B cell (primary cell): Measurements from ENCODE around the gene TBXT. TPM values are rescaled to one million over a fixed set of nuclear protein-coding genes. Genes with fewer than 3 reads are reported as not detected.

Experiments
- ATAC-seq: fragments of 200-7000 bp; cut with Tn5 transposase; one replicate; pipeline ENCODE4 v1.10.0; 2021; ENCODE audit warnings: low read depth, mild to moderate bottlenecking, moderate number of reproducible peaks, moderate library complexity
- CTCF ChIA-PET: fragments of 350-600 bp; sonication (Branson Sonifier 250); formaldehyde crosslinking; loops from one replicate; lab custom pipeline; 2021; ENCODE audit warnings: antibody characterized with exemption, inconsistent platforms; lab: Charles Lee
- POLR2A ChIA-PET: fragments of 350-600 bp; sonication (Branson Sonifier 250); formaldehyde crosslinking; loops from one replicate; lab custom pipeline; 2021; ENCODE audit warnings: antibody characterized with exemption; lab: Charles Lee
- DNase-seq: peaks from one replicate; pipeline ENCODE4 v3.0.0; 2013
- H2AFZ ChIP-seq: 2 replicates; pipeline ENCODE4 v1.6.1; 2012; ENCODE audit warnings: mild to moderate bottlenecking, low read depth, low read length; ENCODE audit not compliant: insufficient read depth, poor library complexity, severe bottlenecking
- H3K27ac ChIP-seq, 2 donors: 1 replicate in 1 of 2; 2 replicates in 1 of 2; pipeline ENCODE4 v1.5.1; 2012 to 2013; ENCODE audit warnings: low read length in 2 of 2, mild to moderate bottlenecking in 2 of 2, moderate library complexity in 1 of 2
- H3K27me3 ChIP-seq, 4 experiments: fragments of 200-600 bp in 1 of 4; sonication (generic) in 1 of 4; replicated peaks in 1 of 4; 1 replicate in 2 of 4; 2 replicates in 2 of 4; pipeline versions ENCODE4 v1.6.1 to v1.7.0; 2013 to 2016; ENCODE audit warnings: low read length in 3 of 4, mild to moderate bottlenecking in 2 of 4, mixed read lengths in 1 of 4, moderate library complexity in 1 of 4; ENCODE audit not compliant: insufficient read depth in 4 of 4, control insufficient read depth in 3 of 4; ENCODE audit errors: control extremely low read depth in 1 of 4
- H3K36me3 ChIP-seq, 2 experiments: replicated peaks in 1 of 2; 1 replicate in 1 of 2; 2 replicates in 1 of 2; pipeline versions ENCODE4 v1.6.1 to v1.7.1; 2013; ENCODE audit warnings: low read length in 1 of 2; ENCODE audit not compliant: insufficient read depth in 2 of 2, control insufficient read depth in 1 of 2; ENCODE audit errors: control extremely low read depth in 1 of 2, extremely low read depth in 1 of 2
- H3K4me1 ChIP-seq, 2 donors: fragments of 200-600 bp in 1 of 2; sonication (generic) in 1 of 2; 1 replicate in 1 of 2; 2 replicates in 1 of 2; pipeline versions ENCODE4 v1.5.1 to v1.6.1; 2013 to 2017; ENCODE audit warnings: low read length in 2 of 2; ENCODE audit not compliant: control insufficient read depth in 2 of 2, insufficient read depth in 2 of 2
- H3K4me2 ChIP-seq: replicated peaks from 2 replicates; pipeline ENCODE3; 2012; ENCODE audit warnings: mild to moderate bottlenecking, low read depth, low read length; ENCODE audit not compliant: poor library complexity, severe bottlenecking
- H3K4me3 ChIP-seq, 5 experiments: fragments of 200-600 bp in 1 of 5; sonication (generic) in 1 of 5; 1 replicate in 3 of 5; 2 replicates in 2 of 5; pipeline versions ENCODE4 v1.5.1 to v1.7.0; 2011 to 2016; ENCODE audit warnings: low read length in 4 of 5, mild to moderate bottlenecking in 4 of 5, low read depth in 2 of 5, control low read depth in 1 of 5, moderate library complexity in 1 of 5; ENCODE audit not compliant: insufficient read depth in 1 of 5; ENCODE audit errors: control extremely low read depth in 1 of 5, extremely low read depth in 1 of 5
- H3K79me2 ChIP-seq: fragments of 200-600 bp; sonication (generic); one replicate; pipeline ENCODE4 v1.6.0; 2016; ENCODE audit warnings: low read length; ENCODE audit not compliant: control insufficient read depth, insufficient read depth
- H3K9ac ChIP-seq: fragments of 200-600 bp; sonication (generic); 2 replicates; pipeline ENCODE4 v1.6.1; 2017; ENCODE audit warnings: mild to moderate bottlenecking, low read length, moderate library complexity
- H3K9me3 ChIP-seq, 3 donors: one replicate each; pipeline versions ENCODE4 v1.6.1 to v1.7.1; 2013; ENCODE audit warnings: low read length in 2 of 3; ENCODE audit not compliant: control insufficient read depth in 2 of 3, insufficient read depth in 1 of 3; ENCODE audit errors: control extremely low read depth in 1 of 3
- H4K20me1 ChIP-seq: 2 replicates; pipeline ENCODE4 v1.6.0; 2012; ENCODE audit warnings: mild to moderate bottlenecking, low read length; ENCODE audit not compliant: insufficient read depth, control insufficient read depth, poor library complexity, severe bottlenecking
- H3K27ac Mint-ChIP-seq: one replicate; pipeline ENCODE4 v1.8.0; 2021; ENCODE audit warnings: mixed read lengths
- H3K27me3 Mint-ChIP-seq: one replicate; pipeline ENCODE4 v1.8.0; 2021; ENCODE audit warnings: mixed read lengths
- H3K4me1 Mint-ChIP-seq: one replicate; pipeline ENCODE4 v1.8.0; 2021; ENCODE audit warnings: mixed read lengths
- H3K4me3 Mint-ChIP-seq: one replicate; pipeline ENCODE4 v1.8.0; 2021; ENCODE audit warnings: mixed read lengths
- H3K9me3 Mint-ChIP-seq: one replicate; pipeline ENCODE4 v1.8.0; 2022; ENCODE audit warnings: mixed read lengths; ENCODE audit not compliant: insufficient read depth
- EZH2 ChIP-seq: IDR thresholded peaks from 2 replicates; pipeline ENCODE4 v1.6.1; 2012; ENCODE audit warnings: borderline replicate concordance, low read depth, mild to moderate bottlenecking, moderate library complexity, low read length; ENCODE audit not compliant: insufficient read depth, poor library complexity, severe bottlenecking
- WGBS: methylation state at CpG from one replicate; pipeline ENCODE4 v1.1.5; 2013; ENCODE audit warnings: missing lambda C conversion rate; ENCODE audit not compliant: insufficient coverage; 5-methylcytosine and 5-hydroxymethylcytosine counted together
- intact Hi-C: fragments of 100-400 bp; cut with micrococcal nuclease; formaldehyde crosslinking; loops from one replicate; pipeline ENCODE4 v1.10.0; 2022
- polyA plus RNA-seq: library from polyadenylated mRNA; depleted of rRNA; stranded (reverse); fragments of >200 nt; gene quantifications from 2 replicates; pipeline ENCODE4 v1.2.3, GENCODE V29; 2012
- total RNA-seq, 2 donors: library from RNA; stranded (reverse); fragments of 120-200 nt in 1 of 2; gene quantifications; 1 replicate in 1 of 2; 2 replicates in 1 of 2; pipeline versions ENCODE4 v1.2.3 to v1.2.4, GENCODE V29; 2013 to 2022
- TF ChIP-seq, protein P1 (sequence below): fragments of 200-600 bp; IDR thresholded peaks from one replicate; pipeline ENCODE4 v1.8.0; 2022; ENCODE audit warnings: antibody characterized with exemption, mild to moderate bottlenecking

The TBXT gene
- total and polyA plus RNA-seq, 2 donors (not counting 1 experiment from before 2014, with no cell fraction given), result 0.63 TPM; not detected in 1

DNA sequence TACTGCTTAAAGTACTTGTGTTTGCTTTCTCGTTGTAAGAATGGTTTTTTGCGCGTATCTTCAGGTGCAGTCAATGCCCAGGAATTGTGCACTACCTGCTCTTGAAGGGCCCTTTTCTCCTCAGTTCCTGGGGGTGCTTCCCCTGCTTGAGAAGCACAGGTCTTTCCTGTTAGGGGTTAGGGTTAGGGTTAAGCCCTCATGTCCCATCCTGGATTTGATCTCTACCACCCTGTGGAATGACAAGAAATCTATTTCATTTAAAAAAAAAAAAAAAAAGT lies 39.6 kb upstream of the TBXT start:
- Histone ChIP-seq H4K20me1 (no peaks in the 10 kb centered on the region), H2AFZ (no peak overlapping the region), H3K79me2 (no peaks in the 10 kb centered on the region), H3K27me3 (no peaks in the 10 kb centered on the region), H3K4me2 (no peak overlapping the region), H3K36me3 (no peaks in the 10 kb centered on the region), H3K4me3 (no peak overlapping the region), H3K27ac (no peak overlapping the region), H3K9me3 (peaks cover 0 to 4% (median 4%) of the 10 kb centered on the region in 3 donors), H3K9ac (no peak overlapping the region), H3K4me1 (peaks cover 27 to 29% of the 10 kb centered on the region in 2 donors)
- intact Hi-C loops, result no loop called here
- ChIA-PET POLR2A (no interaction called here), CTCF (no interaction called here)
- 90% methylated on average over 2 of the region's 3 CpGs for WGBS
- DNase-seq, result no peak
- no peak for ATAC-seq
- no peak for TF ChIP-seq EZH2
- TF ChIP-seq, protein P1, sequence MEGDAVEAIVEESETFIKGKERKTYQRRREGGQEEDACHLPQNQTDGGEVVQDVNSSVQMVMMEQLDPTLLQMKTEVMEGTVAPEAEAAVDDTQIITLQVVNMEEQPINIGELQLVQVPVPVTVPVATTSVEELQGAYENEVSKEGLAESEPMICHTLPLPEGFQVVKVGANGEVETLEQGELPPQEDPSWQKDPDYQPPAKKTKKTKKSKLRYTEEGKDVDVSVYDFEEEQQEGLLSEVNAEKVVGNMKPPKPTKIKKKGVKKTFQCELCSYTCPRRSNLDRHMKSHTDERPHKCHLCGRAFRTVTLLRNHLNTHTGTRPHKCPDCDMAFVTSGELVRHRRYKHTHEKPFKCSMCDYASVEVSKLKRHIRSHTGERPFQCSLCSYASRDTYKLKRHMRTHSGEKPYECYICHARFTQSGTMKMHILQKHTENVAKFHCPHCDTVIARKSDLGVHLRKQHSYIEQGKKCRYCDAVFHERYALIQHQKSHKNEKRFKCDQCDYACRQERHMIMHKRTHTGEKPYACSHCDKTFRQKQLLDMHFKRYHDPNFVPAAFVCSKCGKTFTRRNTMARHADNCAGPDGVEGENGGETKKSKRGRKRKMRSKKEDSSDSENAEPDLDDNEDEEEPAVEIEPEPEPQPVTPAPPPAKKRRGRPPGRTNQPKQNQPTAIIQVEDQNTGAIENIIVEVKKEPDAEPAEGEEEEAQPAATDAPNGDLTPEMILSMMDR, result no peak
- no peak overlapping the region for H3K27ac Mint-ChIP-seq
- peaks cover 27% of the 10 kb centered on the region for H3K4me1 Mint-ChIP-seq
- peaks cover 9% of the 10 kb centered on the region for H3K27me3 Mint-ChIP-seq
- H3K9me3 Mint-ChIP-seq, result no peaks in the 10 kb centered on the region
- H3K4me3 Mint-ChIP-seq, result no peak overlapping the region

DNA sequence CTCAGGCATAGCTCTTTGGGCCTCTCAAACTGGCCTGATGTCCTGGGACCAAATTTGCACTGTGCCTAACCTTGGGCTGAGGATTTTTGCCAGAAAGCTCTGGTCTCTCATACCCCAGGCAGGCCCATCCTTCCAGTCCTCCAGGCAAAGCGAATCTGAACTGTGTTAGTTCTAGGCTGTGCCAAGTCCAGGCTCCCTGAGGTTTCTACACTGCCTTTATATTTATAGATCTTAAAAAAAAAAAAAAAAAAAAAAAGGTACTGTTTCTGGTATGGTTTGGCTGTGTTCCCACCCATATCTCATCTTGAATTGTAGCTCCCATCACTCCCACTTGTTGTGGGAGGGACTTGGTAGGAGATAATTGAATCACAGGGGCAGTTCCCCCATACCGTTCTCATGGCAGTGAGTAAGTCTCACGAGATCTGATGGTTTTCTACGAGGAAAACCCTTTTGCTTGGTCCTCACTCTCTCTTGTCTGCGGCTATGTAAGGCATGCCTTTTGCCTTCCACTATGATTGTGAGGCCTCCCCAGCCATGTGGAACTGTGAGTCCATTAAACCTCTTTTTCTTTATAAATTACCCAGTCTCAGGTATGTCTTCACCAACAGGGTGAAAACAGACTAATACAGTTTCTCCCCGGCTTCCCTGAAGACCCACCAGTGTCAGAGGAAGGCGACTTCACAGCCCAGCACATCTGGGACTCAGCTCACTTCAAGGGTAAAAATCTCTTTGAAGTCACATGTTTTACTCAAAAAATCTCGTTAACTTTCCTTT lies 39.0 kb upstream of the TBXT start:
- peaks cover 0 to 4% (median 4%) of the 10 kb centered on the region in 3 donors for H3K9me3 ChIP-seq
- no peaks in the 10 kb centered on the region for H4K20me1 ChIP-seq
- H3K27me3 ChIP-seq, result no peaks in the 10 kb centered on the region
- 82% methylated on average over 6 of the region's 8 CpGs for WGBS
- DNase-seq (no peak), ATAC-seq (no peak)
- no peak overlapping the region for H3K27ac ChIP-seq
- H2AFZ ChIP-seq, result no peak overlapping the region
- intact Hi-C loops, result no loop called here
- CTCF ChIA-PET, result no interaction called here
- no peaks in the 10 kb centered on the region for H3K79me2 ChIP-seq
- POLR2A ChIA-PET, result no interaction called here
- no peak overlapping the region for H3K27ac Mint-ChIP-seq
- H3K4me1 Mint-ChIP-seq, result peaks cover 32% of the 10 kb centered on the region
- TF ChIP-seq, protein P1, result no peak
- no peak for TF ChIP-seq EZH2
- H3K4me3 Mint-ChIP-seq, result no peak overlapping the region
- H3K36me3 ChIP-seq, result no peaks in the 10 kb centered on the region
- peaks cover 9% of the 10 kb centered on the region for H3K27me3 Mint-ChIP-seq
- H3K9ac ChIP-seq, result no peak overlapping the region
- no peak overlapping the region for H3K4me3 ChIP-seq
- no peak overlapping the region for H3K4me2 ChIP-seq
- no peaks in the 10 kb centered on the region for H3K9me3 Mint-ChIP-seq
- H3K4me1 ChIP-seq, result peaks cover 33 to 34% of the 10 kb centered on the region in 2 donors
